GM18498 (cell line): ENCODE data around the gene MYO5A.
"Not testable (repeated sequence)": the region's sequence is repeated elsewhere in the genome, so short reads cannot be mapped to it uniquely, and the experiment has no call there.

Source experiments
- ATAC-seq: cut with Tn5 transposase; IDR thresholded peaks from one replicate; pipeline ENCODE4 v1.9.1; 2021; ENCODE audit warnings: mild to moderate bottlenecking, moderate library complexity; ENCODE audit not compliant: unreplicated experiment

The MYO5A gene

GRCh38 chr15:52528564-52529340 lies at the start of gene MYO5A:
MYO5A (minus strand) TSS chr15:52528880; CDS start chr15:52528806, 74 bp downstream.
- ATAC-seq: peak; percentile 84

GRCh38 chr15:52576692-52577091 lies 48.0 kb upstream of the MYO5A start:
- ATAC-seq: no peak

- ATAC-seq: not testable (repeated sequence)
Observed at GRCh38 chr15:52575573-52575972, 46.9 kb upstream of the MYO5A start.

GRCh38 chr15:52575072-52575471 lies 46.4 kb upstream of the MYO5A start:
- ATAC-seq: no peak

GRCh38 chr15:52574623-52575022 lies 45.9 kb upstream of the MYO5A start:
- not testable (repeated sequence) for ATAC-seq

GRCh38 chr15:52568601-52569585 lies 40.2 kb upstream of the MYO5A start, which contains the start of gene ARPP19:
ARPP19 (minus strand) TSS chr15:52569030; CDS start chr15:52568892, 138 bp downstream.
- ATAC-seq: peak; percentile 80

GRCh38 chr15:52567871-52568600 lies 39.4 kb upstream of the MYO5A start:
- no peak for ATAC-seq

GRCh38 chr15:52566889-52567288 lies 38.2 kb upstream of the MYO5A start:
- ATAC-seq: no peak

GRCh38 chr15:52565417-52566358 lies 37.0 kb upstream of the MYO5A start:
- peak; percentile 47 for ATAC-seq

- no peak for ATAC-seq
Observed at GRCh38 chr15:52563501-52564060, 34.9 kb upstream of the MYO5A start.

GRCh38 chr15:52559575-52559974 lies 30.9 kb upstream of the MYO5A start:
- peak; percentile 37 for ATAC-seq

- ATAC-seq: peak; percentile 22
Observed at GRCh38 chr15:52559022-52559421, 30.3 kb upstream of the MYO5A start.

- ATAC-seq: peak; percentile 83
Observed at GRCh38 chr15:52558196-52558595, 29.5 kb upstream of the MYO5A start.

GRCh38 chr15:52557274-52557641 lies 28.6 kb upstream of the MYO5A start:
- ATAC-seq: no peak

GRCh38 chr15:52556524-52557273 lies 28.0 kb upstream of the MYO5A start:
- ATAC-seq: no peak

GRCh38 chr15:52552303-52552702 lies 23.6 kb upstream of the MYO5A start:
- ATAC-seq: no peak

GRCh38 chr15:52551762-52552161 lies 23.1 kb upstream of the MYO5A start:
- no peak for ATAC-seq

GRCh38 chr15:52551186-52551585 lies 22.5 kb upstream of the MYO5A start:
- ATAC-seq: not testable (repeated sequence)
